A673 (cell line): ENCODE measurements around the gene SREBF2. TPM values are rescaled to one million over a fixed set of nuclear protein-coding genes. Genes with fewer than 3 reads are reported as not detected.

Experiments
- BruUV-seq: library from RNA; stranded (reverse); fragments of 400-500 nt; replicated peaks from 2 replicates; lab custom pipeline; 2021; lab: Mats Ljungman, UMichigan
- CTCF ChIA-PET: fragments of 300-600 bp; sonication (Branson Sonifier 250); formaldehyde crosslinking; loops from one replicate; lab custom pipeline; 2022; ENCODE audit warnings: antibody characterized with exemption; lab: Charles Lee
- POLR2A ChIA-PET: fragments of 300-600 bp; sonication (Branson Sonifier 250); formaldehyde crosslinking; loops from one replicate; lab custom pipeline; 2022; ENCODE audit warnings: antibody characterized with exemption; ENCODE audit not compliant: low non-redundant PET; lab: Charles Lee
- DNase-seq: peaks from one replicate; pipeline ENCODE4 v3.0.0-alpha.2; 2015; ENCODE audit warnings: low spot score
- H3K27ac ChIP-seq: fragments of 200-600 bp; sonication (generic); 2 replicates; pipeline ENCODE4 v1.5.1; 2016; ENCODE audit warnings: mixed run types, low read depth, mild to moderate bottlenecking, mixed read lengths, antibody characterized with exemption, low read length; ENCODE audit not compliant: poor library complexity, severe bottlenecking
- H3K27me3 ChIP-seq: fragments of 200-600 bp; sonication (generic); replicated peaks from 2 replicates; pipeline ENCODE4 v1.6.1; 2017; ENCODE audit warnings: mixed run types, low read depth, mild to moderate bottlenecking, mixed read lengths, antibody characterized with exemption, low read length; ENCODE audit not compliant: insufficient read depth, poor library complexity
- H3K36me3 ChIP-seq: fragments of 200-600 bp; sonication (generic); 2 replicates; pipeline ENCODE4 v1.6.1; 2016; ENCODE audit warnings: mixed run types, mild to moderate bottlenecking, mixed read lengths, antibody characterized with exemption, low read length; ENCODE audit not compliant: insufficient read depth, poor library complexity, severe bottlenecking
- H3K4me1 ChIP-seq: fragments of 200-600 bp; sonication (generic); 2 replicates; pipeline ENCODE4 v1.6.1; 2017; ENCODE audit warnings: mixed run types, mild to moderate bottlenecking, mixed read lengths, antibody characterized with exemption, low read length; ENCODE audit not compliant: insufficient read depth, poor library complexity, severe bottlenecking
- H3K4me3 ChIP-seq: fragments of 200-600 bp; sonication (generic); 2 replicates; pipeline ENCODE4 v1.5.1; 2016; ENCODE audit warnings: low read depth, mixed run types, mild to moderate bottlenecking, mixed read lengths, low read length; ENCODE audit not compliant: poor library complexity, severe bottlenecking
- H3K9me3 ChIP-seq: fragments of 200-600 bp; sonication (generic); 2 replicates; pipeline ENCODE4 v1.6.1; 2016; ENCODE audit warnings: mixed run types, low read depth, mild to moderate bottlenecking, mixed read lengths, antibody characterized with exemption, low read length; ENCODE audit not compliant: poor library complexity, severe bottlenecking
- CTCF ChIP-seq: fragments of 300-800, 200-600 bp; sonication (generic); conservative IDR thresholded peaks from 2 replicates; pipeline ENCODE4 v1.5.1; 2017; ENCODE audit warnings: low read depth, mild to moderate bottlenecking, antibody characterized with exemption, low read length, moderate library complexity, mixed read lengths
- EZH2 ChIP-seq: fragments of 200-600 bp; sonication (generic); IDR thresholded peaks from 2 replicates; pipeline ENCODE4 v1.6.1; 2017; ENCODE audit warnings: borderline replicate concordance, low read depth, mild to moderate bottlenecking, mixed read lengths, antibody characterized with exemption, low read length; ENCODE audit not compliant: poor library complexity, severe bottlenecking
- intact Hi-C: fragments of 100-400 bp; cut with micrococcal nuclease; formaldehyde crosslinking; loops from one replicate; pipeline ENCODE4 v1.10.0; 2022; ENCODE audit not compliant: unreplicated experiment
- microRNA-seq: library from miRNA; unstranded; fragments of <30 nt; microRNA quantifications from one replicate; pipeline ENCODE4 v1.2.0, GENCODE V29; 2021
- total RNA-seq: library from RNA; stranded (reverse); gene quantifications from 2 replicates; pipeline ENCODE4 v1.2.3, GENCODE V29; 2021

Gene SREBF2
- total RNA-seq, 1 experiment from 2014 or later: 141 TPM

GRCh38 chr22:41949297-41949965 lies 116.5 kb downstream of the SREBF2 start:
- Histone ChIP-seq H3K4me3 (no peak overlapping the region), H3K4me1 (peaks cover 25% of the 10 kb centered on the region), H3K36me3 (peaks cover 9% of the 10 kb centered on the region), H3K27me3 (no peaks in the 10 kb centered on the region), H3K27ac (peak overlapping the region; percentile 52), H3K9me3 (no peaks in the 10 kb centered on the region)
- ChIA-PET CTCF (no interaction called here), POLR2A (no interaction called here)
- BruUV-seq: no TSS peak
- no peak for DNase-seq
- intact Hi-C loops: no loop called here
- TF ChIP-seq CTCF: no peak
- TF ChIP-seq EZH2: no peak

- Histone ChIP-seq H3K27ac (no peak within 1 kb of the TSS), H3K36me3 (no peaks in the 10 kb centered on the region), H3K27me3 (no peaks in the 10 kb centered on the region), H3K4me3 (no peak within 1 kb of the TSS), H3K4me1 (peaks cover 20% of the 10 kb centered on the region), H3K9me3 (no peaks in the 10 kb centered on the region)
- intact Hi-C loops: no loop called here
- BruUV-seq: no TSS peak
- no peak for TF ChIP-seq EZH2
- no peak for TF ChIP-seq CTCF
- ChIA-PET POLR2A (no interaction called here), CTCF (no interaction called here)
- DNase-seq: peak; percentile 48
Measured at GRCh38 chr22:41951898-41952474, 119.1 kb downstream of the SREBF2 start, which contains the start of gene SMIM45. TSS of gene SMIM45 (plus strand) at chr22:41952150.

- H3K27ac ChIP-seq: no peak overlapping the region
- H3K4me3 ChIP-seq: no peak overlapping the region
- no peak for DNase-seq
- peaks cover 14% of the 10 kb centered on the region for H3K4me1 ChIP-seq
- POLR2A ChIA-PET: no interaction called here
- no peaks in the 10 kb centered on the region for H3K27me3 ChIP-seq
- CTCF ChIA-PET: no interaction called here
- BruUV-seq: no TSS peak
- no peaks in the 10 kb centered on the region for H3K36me3 ChIP-seq
- H3K9me3 ChIP-seq: no peaks in the 10 kb centered on the region
- intact Hi-C loops: no loop called here
- no peak for TF ChIP-seq EZH2
- no peak for TF ChIP-seq CTCF
Measured at GRCh38 chr22:41952713-41953112, 119.8 kb downstream of the SREBF2 start.

Small RNA genes lying within 50 kb of the gene (microRNA-seq; reads per million reads assigned to microRNA genes)
- gene MIR33A: 327 reads per million, percentile 73 among the genes with 10 or more reads in this experiment

Other genes with a start within 250 kb of the SREBF2 start
- gene PMM1, start 243.3 kb upstream of the SREBF2 start, total RNA-seq: 26.8 and 30.5 TPM in 2 replicates
- gene DESI1, start 212.1 kb upstream of the SREBF2 start, total RNA-seq: 44.0 and 47.6 TPM in 2 replicates
- gene XRCC6, start 211.8 kb upstream of the SREBF2 start, total RNA-seq: 545 and 558 TPM in 2 replicates
- gene SNU13, start 144.2 kb upstream of the SREBF2 start, total RNA-seq: 216 and 223 TPM in 2 replicates
- gene MEI1, start 133.6 kb upstream of the SREBF2 start, total RNA-seq: 0.09 and 0.24 TPM in 2 replicates
- 25.9 and 27.4 TPM in 2 replicates for gene CCDC134, start 32.4 kb upstream of the SREBF2 start, total RNA-seq
- gene SHISA8, start 82.0 kb downstream of the SREBF2 start, total RNA-seq: 1.4 and 1.8 TPM in 2 replicates
- 6.6 and 8.0 TPM in 2 replicates for gene TNFRSF13C, start 93.7 kb downstream of the SREBF2 start, total RNA-seq
- gene CENPM, start 114.0 kb downstream of the SREBF2 start, total RNA-seq: 62.1 and 67.2 TPM in 2 replicates
- 3.6 and 4.6 TPM in 2 replicates for gene SEPTIN3, start 136.3 kb downstream of the SREBF2 start, total RNA-seq
- gene WBP2NL, start 165.7 kb downstream of the SREBF2 start, total RNA-seq: 0.24 TPM in 1 of 2 replicates, not detected in the other
- gene NAGA, start 237.7 kb downstream of the SREBF2 start, total RNA-seq: 17.7 and 18.4 TPM in 2 replicates
- 0.70 and 0.97 TPM in 2 replicates for gene PHETA2, start 241.1 kb downstream of the SREBF2 start, total RNA-seq
- gene SMDT1, start 246.6 kb downstream of the SREBF2 start, total RNA-seq: 61.8 and 62.6 TPM in 2 replicates